ENCODE results near the gene GPR21.

The GPR21 gene

GRCh38 chr9:123063896-123064295 is 30.4 kb downstream of the GPR21 start:
- TF ChIP-seq GATA3 (IDR thresholded peaks at IDR 0.05; ENCODE audit: low read depth, low read length): no peak
- no peak for TF ChIP-seq GATA2 (IDR thresholded peaks at IDR 0.05; ENCODE audit: low read depth, low read length)

GRCh38 chr9:123064716-123065115 is 31.2 kb downstream of the GPR21 start:
- TF ChIP-seq GATA2 (IDR thresholded peaks at IDR 0.05; ENCODE audit: low read depth, low read length) (no peak), GATA3 (IDR thresholded peaks at IDR 0.05; ENCODE audit: low read depth, low read length) (no peak)

GRCh38 chr9:123065196-123065595 is 31.7 kb downstream of the GPR21 start:
- no peak for TF ChIP-seq GATA2 (IDR thresholded peaks at IDR 0.05; ENCODE audit: low read depth, low read length)
- TF ChIP-seq GATA3 (IDR thresholded peaks at IDR 0.05; ENCODE audit: low read depth, low read length): no peak

- TF ChIP-seq GATA3 (IDR thresholded peaks at IDR 0.05; ENCODE audit: low read depth, low read length) (no peak), GATA2 (IDR thresholded peaks at IDR 0.05; ENCODE audit: low read depth, low read length) (no peak)
These were observed 33.7 kb downstream of the GPR21 start for GRCh38 chr9:123067136-123067535.

- no peak for TF ChIP-seq GATA2 (IDR thresholded peaks at IDR 0.05; ENCODE audit: low read depth, low read length)
- no peak for TF ChIP-seq GATA3 (IDR thresholded peaks at IDR 0.05; ENCODE audit: low read depth, low read length)
These were observed 35.6 kb downstream of the GPR21 start for GRCh38 chr9:123069010-123069481.

- TF ChIP-seq GATA3 (IDR thresholded peaks at IDR 0.05; ENCODE audit: low read depth, low read length) (no peak), GATA2 (IDR thresholded peaks at IDR 0.05; ENCODE audit: low read depth, low read length) (no peak)
These were observed 36.7 kb downstream of the GPR21 start for GRCh38 chr9:123070198-123070597.

- TF ChIP-seq GATA2 (IDR thresholded peaks at IDR 0.05; ENCODE audit: low read depth, low read length) (no peak), GATA3 (IDR thresholded peaks at IDR 0.05; ENCODE audit: low read depth, low read length) (no peak)
These were observed 39.0 kb downstream of the GPR21 start for GRCh38 chr9:123072407-123072995.

- TF ChIP-seq GATA3 (IDR thresholded peaks at IDR 0.05; ENCODE audit: low read depth, low read length) (no peak), GATA2 (IDR thresholded peaks at IDR 0.05; ENCODE audit: low read depth, low read length) (no peak)
These were observed 40.0 kb downstream of the GPR21 start for GRCh38 chr9:123073441-123073840.

- TF ChIP-seq GATA2 (IDR thresholded peaks at IDR 0.05; ENCODE audit: low read depth, low read length) (no peak), GATA3 (IDR thresholded peaks at IDR 0.05; ENCODE audit: low read depth, low read length) (no peak)
These were observed 40.5 kb downstream of the GPR21 start for GRCh38 chr9:123073991-123074422.

- TF ChIP-seq GATA2 (IDR thresholded peaks at IDR 0.05; ENCODE audit: low read depth, low read length) (no peak), GATA3 (IDR thresholded peaks at IDR 0.05; ENCODE audit: low read depth, low read length) (no peak)
These were observed 41.2 kb downstream of the GPR21 start for GRCh38 chr9:123074628-123075027.

- TF ChIP-seq GATA2 (IDR thresholded peaks at IDR 0.05; ENCODE audit: low read depth, low read length) (no peak), GATA3 (IDR thresholded peaks at IDR 0.05; ENCODE audit: low read depth, low read length) (no peak)
These were observed 47.0 kb downstream of the GPR21 start for GRCh38 chr9:123080444-123080843.

GRCh38 chr9:123081824-123082223 is 48.4 kb downstream of the GPR21 start:
- TF ChIP-seq GATA2 (IDR thresholded peaks at IDR 0.05; ENCODE audit: low read depth, low read length) (no peak), GATA3 (IDR thresholded peaks at IDR 0.05; ENCODE audit: low read depth, low read length) (no peak)

GRCh38 chr9:123083680-123084079 is 50.2 kb downstream of the GPR21 start:
- TF ChIP-seq GATA2 (IDR thresholded peaks at IDR 0.05; ENCODE audit: low read depth, low read length): no peak
- TF ChIP-seq GATA3 (IDR thresholded peaks at IDR 0.05; ENCODE audit: low read depth, low read length): no peak

GRCh38 chr9:123084256-123084655 is 50.8 kb downstream of the GPR21 start:
- TF ChIP-seq GATA3 (IDR thresholded peaks at IDR 0.05; ENCODE audit: low read depth, low read length) (no peak), GATA2 (IDR thresholded peaks at IDR 0.05; ENCODE audit: low read depth, low read length) (no peak)
